Endothelial cell of umbilical vein (primary cell): ENCODE measurements around the gene KCTD7. TPM values are rescaled to one million over a fixed set of nuclear protein-coding genes. Genes with fewer than 3 reads are reported as not detected.

Source experiments
- BruUV-seq: library from RNA; stranded (reverse); fragments of 400-500 nt; replicated peaks from 2 replicates; lab custom pipeline; 2021; lab: Mats Ljungman, UMichigan
- CTCF ChIA-PET: fragments of 300-600, 350-600 bp; sonication (Branson Sonifier 250); formaldehyde crosslinking; loops from one replicate; lab custom pipeline; 2021; ENCODE audit warnings: antibody characterized with exemption, inconsistent platforms; lab: Charles Lee
- POLR2A ChIA-PET: fragments of 300-600, 350-600 bp; sonication (Branson Sonifier 250); formaldehyde crosslinking; loops from one replicate; lab custom pipeline; 2021; ENCODE audit warnings: antibody characterized with exemption, inconsistent platforms; lab: Charles Lee
- DNase-seq: peaks from one replicate; pipeline ENCODE4 v3.0.0-alpha.2; 2011; ENCODE audit warnings: low read depth, low spot score
- FAIRE-seq: peaks from 2 replicates; lab custom pipeline; 2011; peaks lifted over from hg19 to GRCh38; lab: Jason Lieb, UNC
- H2AFZ ChIP-seq: 2 replicates; pipeline ENCODE4 v1.6.0; 2012; ENCODE audit warnings: low read depth, low read length, control low read depth, inconsistent platforms
- H3K27ac ChIP-seq: 2 replicates; pipeline ENCODE4 v1.5.1; 2011; ENCODE audit warnings: low read depth, mild to moderate bottlenecking, control low read depth, low read length, moderate library complexity; ENCODE audit not compliant: insufficient read depth
- H3K27me3 ChIP-seq, 2 experiments: 2 replicates each; pipeline versions ENCODE4 v1.6.0 to v1.6.1; 2011; ENCODE audit warnings: low read length in 2 of 2, mixed read lengths in 1 of 2; ENCODE audit not compliant: control insufficient read depth in 2 of 2, insufficient read depth in 2 of 2
- H3K36me3 ChIP-seq, 2 experiments: 2 replicates in 1 of 2; 3 replicates in 1 of 2; pipeline ENCODE4 v1.5.1; 2011; ENCODE audit warnings: low read length in 2 of 2, mild to moderate bottlenecking in 1 of 2, moderate library complexity in 1 of 2; ENCODE audit not compliant: control insufficient read depth in 2 of 2, insufficient read depth in 2 of 2; ENCODE audit errors: extremely low read depth in 1 of 2
- H3K4me1 ChIP-seq: 3 replicates; pipeline ENCODE4 v1.5.1; 2011; ENCODE audit warnings: mild to moderate bottlenecking, low read length; ENCODE audit not compliant: control insufficient read depth, insufficient read depth; ENCODE audit errors: extremely low read depth
- H3K4me2 ChIP-seq: 2 replicates; pipeline ENCODE4 v1.6.1; 2011; ENCODE audit warnings: low read length, control low read depth, mixed read lengths; ENCODE audit not compliant: insufficient read depth
- H3K4me3 ChIP-seq, 3 experiments: fragments of 200-600 bp in 1 of 3; sonication (generic), shearing (Covaris generic) in 1 of 3; replicated peaks in 1 of 3; 2 replicates each; pipeline ENCODE4 v1.5.1; 2011 to 2016; ENCODE audit warnings: control low read depth in 3 of 3, low read length in 3 of 3, mild to moderate bottlenecking in 2 of 3, inconsistent platforms in 1 of 3, low read depth in 1 of 3, moderate library complexity in 1 of 3; ENCODE audit not compliant: insufficient read depth in 1 of 3
- H3K79me2 ChIP-seq: 2 replicates; pipeline ENCODE4 v1.6.0; 2012; ENCODE audit warnings: low read length, inconsistent platforms; ENCODE audit not compliant: control insufficient read depth, insufficient read depth
- H3K9ac ChIP-seq: replicated peaks from 2 replicates; pipeline ENCODE3; 2011; ENCODE audit warnings: low read length, control low read depth; ENCODE audit not compliant: insufficient read depth; ENCODE audit errors: extremely low read depth
- H3K9me1 ChIP-seq: replicated peaks from 3 replicates; pipeline ENCODE4 v1.6.0; 2011; ENCODE audit warnings: mild to moderate bottlenecking, low read length; ENCODE audit not compliant: control insufficient read depth, insufficient read depth; ENCODE audit errors: extremely low read depth
- H3K9me3 ChIP-seq: replicated peaks from 2 replicates; pipeline ENCODE4 v1.5.1; 2012; ENCODE audit warnings: low read length, inconsistent platforms; ENCODE audit not compliant: control insufficient read depth, insufficient read depth
- H4K20me1 ChIP-seq: replicated peaks from 2 replicates; pipeline ENCODE3; 2011; ENCODE audit warnings: mild to moderate bottlenecking, low read length; ENCODE audit not compliant: control insufficient read depth, insufficient read depth; ENCODE audit errors: extremely low read depth
- CTCF ChIP-seq, 2 donors: IDR thresholded peaks; 1 replicate in 1 of 2; 2 replicates in 1 of 2; pipeline ENCODE4 v1.5.1; 2011; ENCODE audit warnings: low read length in 2 of 2, mild to moderate bottlenecking in 2 of 2, moderate library complexity in 2 of 2, control low read depth in 1 of 2, inconsistent platforms in 1 of 2, low read depth in 1 of 2; ENCODE audit not compliant: insufficient read depth in 1 of 2; ENCODE audit errors: extremely low read depth in 1 of 2
- EZH2 ChIP-seq: IDR thresholded peaks from 2 replicates; pipeline ENCODE4 v1.6.1; 2012; ENCODE audit warnings: borderline replicate concordance, low read depth, mild to moderate bottlenecking, moderate library complexity, low read length, inconsistent platforms; ENCODE audit not compliant: severe bottlenecking
- FOS ChIP-seq: IDR thresholded peaks from 2 replicates; pipeline ENCODE4 v1.6.1; 2011; ENCODE audit warnings: mild to moderate bottlenecking, low read length, moderate library complexity, borderline replicate concordance; ENCODE audit not compliant: insufficient read depth
- GATA2 ChIP-seq: IDR thresholded peaks from 2 replicates; pipeline ENCODE4 v1.7.0; 2011; ENCODE audit warnings: low read depth, mild to moderate bottlenecking, moderate library complexity, mixed read lengths, low read length; ENCODE audit not compliant: insufficient read length, insufficient read depth
- JUN ChIP-seq: IDR thresholded peaks from 2 replicates; pipeline ENCODE4 v1.6.1; 2011; ENCODE audit warnings: borderline replicate concordance, low read depth; ENCODE audit not compliant: insufficient read length, insufficient read depth
- MAX ChIP-seq: IDR thresholded peaks from 2 replicates; pipeline ENCODE4 v1.6.1; 2011; ENCODE audit not compliant: insufficient read depth, insufficient read length
- MYC ChIP-seq: IDR thresholded peaks from one replicate; pipeline ENCODE4 v1.6.1; 2011; ENCODE audit warnings: mild to moderate bottlenecking, low read depth, low read length
- POLR2A ChIP-seq: IDR thresholded peaks from 2 replicates; pipeline ENCODE4 v1.6.1; 2012; ENCODE audit warnings: low read depth, mild to moderate bottlenecking, control low read depth, low read length
- POLR2AphosphoS5 ChIP-seq: IDR thresholded peaks from 2 replicates; pipeline ENCODE4 v1.6.1; 2012; ENCODE audit warnings: low read depth, mild to moderate bottlenecking, control low read depth, low read length, moderate library complexity; ENCODE audit not compliant: insufficient read depth
- dilution Hi-C: fragments of 300-500 bp; cut with MboI; formaldehyde crosslinking; loops from one replicate; pipeline ENCODE4 v1.15.0; 2019; ENCODE audit warnings: low sequenced_read_pairs; ENCODE audit not compliant: extremely low pct_ligation_motif_present
- intact Hi-C: fragments of 100-400 bp; cut with micrococcal nuclease; formaldehyde crosslinking; loops from one replicate; pipeline ENCODE4 v1.10.0; 2022
- polyA plus RNA-seq, 4 experiments: library from polyadenylated mRNA; depleted of rRNA in 3 of 4; stranded (reverse) in 3 of 4; unstranded in 1 of 4; fragments of >200 nt; gene quantifications; 2 replicates each; pipeline versions ENCODE4 v1.2.1 to v1.2.3, GENCODE V29; 2011 to 2012; ENCODE audit warnings: missing spikeins in 1 of 4
- total RNA-seq: library from RNA; stranded (reverse); gene quantifications from 2 replicates; pipeline ENCODE4 v1.2.3, GENCODE V29; 2021

KCTD7 gene
- total and polyA plus RNA-seq, 2 donors (not counting 3 experiments of a cell fraction or from before 2014, with no cell fraction given): 8.7 to 14.1 TPM

DNA sequence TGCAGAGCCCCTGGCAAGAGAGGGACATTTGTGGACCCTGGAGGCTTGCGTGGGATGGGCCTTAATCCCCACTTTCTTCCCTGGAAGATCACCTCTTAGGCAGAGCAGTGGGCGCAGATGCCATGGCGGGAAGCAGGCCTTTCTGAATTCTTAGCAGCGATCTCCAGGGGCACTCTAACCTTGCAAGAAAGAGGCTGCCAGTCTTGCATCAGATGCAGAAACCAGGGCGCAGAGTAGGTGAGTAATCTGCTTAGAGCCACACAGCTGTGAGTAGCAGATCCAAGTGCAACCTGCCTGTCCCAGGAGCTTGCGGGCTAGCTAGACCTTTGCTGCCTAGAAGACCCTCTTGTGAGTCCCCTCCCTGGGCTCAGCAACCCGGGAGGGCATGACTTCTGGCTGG, 40.0 kb downstream of the KCTD7 start:
- CTCF ChIA-PET: no interaction called here
- DNase-seq (no peak), FAIRE-seq (no peak)
- H3K9me1 ChIP-seq: no peaks in the 10 kb centered on the region
- no peak overlapping the region for H3K4me2 ChIP-seq
- H3K27ac ChIP-seq: no peak overlapping the region
- H3K4me1 ChIP-seq: no peaks in the 10 kb centered on the region
- H3K36me3 ChIP-seq: no peaks in the 10 kb centered on the region
- intact Hi-C loops (no loop called here), dilution Hi-C loops (no loop called here)
- no peaks in the 10 kb centered on the region for H3K9me3 ChIP-seq
- no peaks in the 10 kb centered on the region for H3K27me3 ChIP-seq
- no peak overlapping the region for H3K4me3 ChIP-seq
- POLR2A ChIA-PET: no interaction called here
- no peak overlapping the region for H3K9ac ChIP-seq
- TF ChIP-seq POLR2AphosphoS5: no peak
- TF ChIP-seq GATA2: no peak
- TF ChIP-seq EZH2: no peak
- no peak for TF ChIP-seq JUN
- TF ChIP-seq MYC: no peak
- no peak for TF ChIP-seq POLR2A
- no peak for TF ChIP-seq FOS
- TF ChIP-seq CTCF (IDR thresholded peaks at IDR 0.05; ENCODE audit: extremely low read depth in 1 of 2, insufficient read depth in 1 of 2, low read depth in 1 of 2, low read length in 2 of 2): no peak
- no peak for TF ChIP-seq MAX
- H2AFZ ChIP-seq: no peak overlapping the region
- no peaks in the 10 kb centered on the region for H4K20me1 ChIP-seq
- H3K79me2 ChIP-seq: no peaks in the 10 kb centered on the region
- no TSS peak for BruUV-seq
